Esophagus squamous epithelium (tissue), 5 donors: ENCODE data around the gene BCDIN3D. TPM values are rescaled to one million over a fixed set of nuclear protein-coding genes. Genes with fewer than 3 reads are reported as not detected.

Source experiments
- DNase-seq: peaks from one replicate; lab custom pipeline; 2025; lab: John Stamatoyannopoulos, UW
- H3K27ac ChIP-seq, 4 donors: fragments of 200-600 bp; sonication (generic); one replicate each; pipeline ENCODE4 v1.5.1; 2016 to 2019; ENCODE audit warnings: mild to moderate bottlenecking in 1 of 4
- H3K27me3 ChIP-seq, 4 donors: fragments of 200-600 bp; sonication (generic); 1 replicate in 3 of 4; 2 replicates in 1 of 4; pipeline versions ENCODE4 v1.5.1 to v1.6.0; 2017 to 2021; ENCODE audit warnings: antibody characterized with exemption in 1 of 4
- H3K36me3 ChIP-seq, 3 donors: fragments of 200-600 bp; sonication (generic); one replicate each; pipeline ENCODE4 v1.5.1; 2016 to 2019
- H3K4me1 ChIP-seq, 3 donors: fragments of 200-600 bp; sonication (generic); one replicate each; pipeline ENCODE4 v1.5.1; 2017 to 2019
- H3K4me3 ChIP-seq, 4 donors: fragments of 200-600 bp; sonication (generic); 1 replicate in 3 of 4; 2 replicates in 1 of 4; pipeline ENCODE4 v1.5.1; 2016 to 2019; ENCODE audit warnings: mild to moderate bottlenecking in 2 of 4, moderate library complexity in 1 of 4
- H3K9me3 ChIP-seq, 3 donors: fragments of 200-600 bp; sonication (generic); one replicate each; pipeline ENCODE4 v1.5.1; 2016 to 2019
- POLR2A ChIP-seq, 4 donors: fragments of 450-650 bp; IDR thresholded peaks; one replicate each; pipeline ENCODE4 v1.6.1; 2017; ENCODE audit warnings: antibody characterized with exemption in 4 of 4, mild to moderate bottlenecking in 4 of 4, moderate library complexity in 3 of 4
- WGBS, 2 donors: methylation state at CpG; one replicate each; pipeline ENCODE4 v1.1.5; 2018; 5-methylcytosine and 5-hydroxymethylcytosine counted together
- intact Hi-C: fragments of 100-400 bp; cut with DNase I; formaldehyde crosslinking; loops from one replicate; pipeline ENCODE4 v1.15.0; 2022
- total RNA-seq, 4 donors: library from RNA; depleted of rRNA; stranded (reverse); fragments of >200 nt; gene quantifications; one replicate each; pipeline ENCODE4 v1.1.0, GENCODE V29; 2016
- TF ChIP-seq, protein P1 (sequence below), 6 experiments: fragments of 450-650 bp in 4 of 6; fragments of 200-600 bp in 2 of 6; sonication (generic) in 2 of 6; IDR thresholded peaks; one replicate each; pipeline ENCODE4 v1.5.1; 2016 to 2019; ENCODE audit warnings: antibody characterized with exemption in 6 of 6, mild to moderate bottlenecking in 4 of 6, moderate library complexity in 4 of 6
- donor health status: DM: yes; HTN: yes; CAD: no.

The BCDIN3D gene
- total RNA-seq, 4 donors from 2014 or later: 2.5 to 4.8 (median 3.0) TPM

DNA sequence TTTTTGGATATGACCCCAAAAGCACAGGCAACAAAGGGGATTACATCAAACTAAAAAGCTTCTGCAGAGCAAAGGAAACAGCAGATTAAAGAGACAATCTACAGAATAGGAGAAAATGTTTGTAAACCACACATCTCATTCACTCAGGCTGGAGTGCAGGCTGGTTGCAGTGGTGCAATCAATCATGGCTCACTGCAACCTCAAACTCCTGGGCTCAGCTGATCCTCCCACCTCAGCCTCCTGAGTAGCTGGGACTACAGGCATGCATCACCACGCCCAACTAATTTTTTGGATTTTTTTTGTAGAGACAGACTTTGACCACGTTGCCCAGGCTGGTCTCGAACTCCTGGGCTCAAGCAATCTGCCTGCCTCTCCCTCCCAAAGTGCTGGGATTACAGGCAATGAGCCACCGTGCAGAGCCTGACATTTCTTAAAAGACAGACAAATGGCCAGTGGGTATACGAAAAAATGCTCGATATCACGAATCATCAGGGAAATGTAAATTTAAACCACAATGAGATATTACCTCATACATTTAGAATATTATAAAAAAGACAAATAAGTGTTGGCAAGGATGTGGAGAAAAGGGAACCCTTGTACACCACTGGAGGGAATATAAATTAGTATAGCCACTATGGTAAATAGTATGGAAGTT, 24.5 kb downstream of the BCDIN3D start:
- no peaks in the 10 kb centered on the region for H3K27me3 ChIP-seq
- peaks cover 6 to 35% (median 22%) of the 10 kb centered on the region in 3 donors for H3K4me1 ChIP-seq
- H3K4me3 ChIP-seq: no peak overlapping the region
- no peak for TF ChIP-seq POLR2A (IDR thresholded peaks at IDR 0.05)
- TF ChIP-seq, protein P1, sequence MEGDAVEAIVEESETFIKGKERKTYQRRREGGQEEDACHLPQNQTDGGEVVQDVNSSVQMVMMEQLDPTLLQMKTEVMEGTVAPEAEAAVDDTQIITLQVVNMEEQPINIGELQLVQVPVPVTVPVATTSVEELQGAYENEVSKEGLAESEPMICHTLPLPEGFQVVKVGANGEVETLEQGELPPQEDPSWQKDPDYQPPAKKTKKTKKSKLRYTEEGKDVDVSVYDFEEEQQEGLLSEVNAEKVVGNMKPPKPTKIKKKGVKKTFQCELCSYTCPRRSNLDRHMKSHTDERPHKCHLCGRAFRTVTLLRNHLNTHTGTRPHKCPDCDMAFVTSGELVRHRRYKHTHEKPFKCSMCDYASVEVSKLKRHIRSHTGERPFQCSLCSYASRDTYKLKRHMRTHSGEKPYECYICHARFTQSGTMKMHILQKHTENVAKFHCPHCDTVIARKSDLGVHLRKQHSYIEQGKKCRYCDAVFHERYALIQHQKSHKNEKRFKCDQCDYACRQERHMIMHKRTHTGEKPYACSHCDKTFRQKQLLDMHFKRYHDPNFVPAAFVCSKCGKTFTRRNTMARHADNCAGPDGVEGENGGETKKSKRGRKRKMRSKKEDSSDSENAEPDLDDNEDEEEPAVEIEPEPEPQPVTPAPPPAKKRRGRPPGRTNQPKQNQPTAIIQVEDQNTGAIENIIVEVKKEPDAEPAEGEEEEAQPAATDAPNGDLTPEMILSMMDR (IDR thresholded peaks at IDR 0.05): no peak
- no peaks in the 10 kb centered on the region for H3K9me3 ChIP-seq
- no peak for DNase-seq
- H3K36me3 ChIP-seq: peaks cover 0 to 13% (median 0%) of the 10 kb centered on the region in 3 donors
- H3K27ac ChIP-seq: no peak overlapping the region
- WGBS, 2 donors: 54 to 63% methylated on average over 7 of the region's 7 CpGs
- intact Hi-C loops: no loop called here

DNA sequence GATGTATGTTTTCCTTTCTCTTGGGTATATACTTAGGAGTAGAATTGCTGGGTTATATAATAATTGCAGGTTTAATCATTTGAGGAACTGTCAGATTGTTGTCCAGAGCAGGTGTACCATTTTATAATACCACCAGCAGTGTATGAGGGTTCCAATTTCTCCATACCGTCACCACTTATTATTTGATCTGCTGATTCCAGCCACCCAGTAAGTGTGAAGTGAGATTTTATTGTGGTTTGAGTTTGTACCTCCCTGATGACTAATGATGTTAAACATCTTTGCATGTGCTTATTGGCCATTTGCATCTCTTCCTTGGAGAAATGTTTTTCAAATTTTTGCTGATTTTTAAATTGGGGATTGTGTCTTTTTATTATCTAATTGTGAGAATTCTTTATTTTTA, 29.8 kb downstream of the BCDIN3D start:
- intact Hi-C loops: no loop called here
- Histone ChIP-seq H3K36me3 (no peaks in the 10 kb centered on the region), H3K4me3 (no peak overlapping the region), H3K9me3 (no peaks in the 10 kb centered on the region), H3K27ac (no peak overlapping the region), H3K27me3 (no peaks in the 10 kb centered on the region), H3K4me1 (peaks cover 4 to 31% (median 22%) of the 10 kb centered on the region in 3 donors)
- TF ChIP-seq, protein P1 (IDR thresholded peaks at IDR 0.05): no peak
- no peak for DNase-seq
- WGBS, 2 donors: 80 to 82% methylated on average over 1 of the region's 1 CpG

DNA sequence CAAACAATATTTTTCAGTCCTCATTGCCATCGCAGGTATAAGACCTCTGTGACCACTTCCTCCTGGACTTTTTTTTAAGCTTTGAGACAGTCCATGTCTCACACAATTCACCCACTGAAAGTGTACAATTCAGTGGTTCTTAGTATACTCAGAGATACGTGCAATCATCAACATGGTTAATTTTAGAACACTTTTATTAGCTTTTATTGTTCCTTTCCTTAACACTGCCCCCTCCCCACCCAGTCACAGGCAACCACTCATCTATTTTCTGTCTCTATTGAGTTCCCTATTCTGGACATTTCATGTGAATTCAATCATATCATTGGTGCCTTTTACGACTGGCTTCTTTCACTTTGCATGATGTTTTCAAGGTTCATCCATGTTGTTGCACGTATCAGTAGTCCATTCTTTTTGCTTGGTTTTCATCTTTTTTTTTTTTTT, 30.9 kb downstream of the BCDIN3D start:
- no peak for TF ChIP-seq POLR2A (IDR thresholded peaks at IDR 0.05)
- TF ChIP-seq, protein P1 (IDR thresholded peaks at IDR 0.05): no peak
- no peak overlapping the region for H3K4me3 ChIP-seq
- no peaks in the 10 kb centered on the region for H3K27me3 ChIP-seq
- H3K36me3 ChIP-seq: no peaks in the 10 kb centered on the region
- H3K27ac ChIP-seq: no peak overlapping the region
- peaks cover 4 to 32% (median 22%) of the 10 kb centered on the region in 3 donors for H3K4me1 ChIP-seq
- no peak for DNase-seq
- intact Hi-C loops: no loop called here
- no peaks in the 10 kb centered on the region for H3K9me3 ChIP-seq
- 75 to 86% methylated on average over 4 of the region's 4 CpGs for WGBS, 2 donors

DNA sequence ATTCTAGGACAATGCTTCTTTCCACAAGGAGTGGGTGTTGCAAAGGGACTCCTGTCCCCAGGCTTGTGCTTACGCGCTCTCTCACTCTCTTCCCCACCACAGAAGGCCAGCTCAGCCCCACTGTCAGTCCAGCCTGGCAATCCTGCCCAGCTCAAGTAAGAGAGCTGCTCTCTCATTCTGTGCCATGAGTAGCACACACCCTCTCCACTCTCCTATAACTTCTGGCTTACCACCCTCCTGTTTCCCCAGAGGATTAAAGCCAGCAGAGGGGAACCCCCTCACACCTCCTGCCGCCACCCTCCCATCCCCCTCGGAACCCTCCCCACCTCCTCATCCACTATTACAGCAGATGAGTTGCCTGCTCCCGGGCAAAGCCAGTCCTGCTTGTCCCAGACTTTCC, 31.8 kb downstream of the BCDIN3D start:
- intact Hi-C loops: no loop called here
- no peaks in the 10 kb centered on the region for H3K27me3 ChIP-seq
- H3K4me3 ChIP-seq: no peak overlapping the region
- TF ChIP-seq, protein P1 (IDR thresholded peaks at IDR 0.05): no peak
- TF ChIP-seq POLR2A (IDR thresholded peaks at IDR 0.05): no peak
- DNase-seq: no peak
- H3K36me3 ChIP-seq: no peaks in the 10 kb centered on the region
- WGBS, 2 donors: 69 to 76% methylated on average over 5 of the region's 5 CpGs
- peaks cover 3 to 36% (median 21%) of the 10 kb centered on the region in 3 donors for H3K4me1 ChIP-seq
- H3K9me3 ChIP-seq: no peaks in the 10 kb centered on the region
- H3K27ac ChIP-seq: no peak overlapping the region

DNA sequence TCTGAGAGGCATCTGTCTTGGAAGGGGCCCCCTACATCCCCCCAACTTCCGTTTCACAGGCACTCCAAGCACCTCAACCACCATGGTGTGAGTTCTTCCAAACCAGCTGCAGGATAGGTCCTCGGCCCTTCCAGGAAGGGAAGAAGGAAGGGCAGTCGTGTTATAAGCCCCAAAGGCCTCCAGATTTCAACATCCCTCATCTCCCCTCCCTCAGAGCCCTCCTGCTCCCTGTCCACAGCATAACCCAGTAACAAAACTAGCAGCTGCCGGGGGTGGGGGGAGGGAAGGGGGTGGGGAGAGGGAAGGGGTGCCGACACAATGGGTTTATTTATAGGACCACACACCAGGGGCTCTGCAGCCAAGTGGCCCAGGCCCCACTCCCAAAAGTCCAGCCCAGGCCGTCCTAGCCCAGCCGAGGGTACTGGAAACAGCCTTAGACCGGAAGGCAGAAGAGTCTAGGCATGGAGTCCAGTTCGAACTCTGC, 33.0 kb downstream of the BCDIN3D start:
- Histone ChIP-seq H3K27ac (peak overlapping the region in 3 of 4 donors; percentile 49 to 91 (median 83)), H3K4me3 (no peak overlapping the region), H3K27me3 (no peaks in the 10 kb centered on the region), H3K4me1 (peaks cover 0 to 28% (median 15%) of the 10 kb centered on the region in 3 donors), H3K36me3 (peaks cover 0 to 12% (median 0%) of the 10 kb centered on the region in 3 donors), H3K9me3 (no peaks in the 10 kb centered on the region)
- TF ChIP-seq, protein P1 (IDR thresholded peaks at IDR 0.05): no peak
- TF ChIP-seq POLR2A (IDR thresholded peaks at IDR 0.05): no peak
- 41 to 71% methylated on average over 3 to 9 of the region's 9 CpGs for WGBS, 2 donors
- no peak for DNase-seq
- intact Hi-C loops: no loop called here
